ENCODE results near the gene NOP53.
A peak's percentile ranks its signal among the peaks of the same experiment; 100 is the strongest.
"Not testable (repeated sequence)": the region's sequence is repeated elsewhere in the genome, so short reads cannot be mapped to it uniquely, and the experiment has no call there.

The NOP53 gene

GRCh38 chr19:47766670-47767069 lies 21.3 kb downstream of the NOP53 start:
- TF ChIP-seq CTCF (conservative IDR thresholded peaks at IDR 0.05; ENCODE audit: control insufficient read depth, insufficient read depth, low read depth, low read length) = no peak
- DNase-seq (ENCODE audit: low read depth) = no peak

GRCh38 chr19:47767349-47767748 lies 22.0 kb downstream of the NOP53 start:
- no peak for DNase-seq (ENCODE audit: low read depth)
- TF ChIP-seq CTCF (conservative IDR thresholded peaks at IDR 0.05; ENCODE audit: control insufficient read depth, insufficient read depth, low read depth, low read length) = no peak
- H3K4me3 ChIP-seq (ENCODE audit: control insufficient read depth, low read depth, low read length) = no peak overlapping the region

More at GRCh38 chr19:47766670-47767069, 21.3 kb downstream of the NOP53 start:
- no peak overlapping the region for H3K4me3 ChIP-seq (ENCODE audit: control insufficient read depth, low read depth, low read length)

GRCh38 chr19:47768604-47769003 lies 23.3 kb downstream of the NOP53 start:
- DNase-seq (ENCODE audit: low read depth) = no peak
- H3K4me3 ChIP-seq (ENCODE audit: control insufficient read depth, low read depth, low read length) = no peak overlapping the region
- no peak for TF ChIP-seq CTCF (conservative IDR thresholded peaks at IDR 0.05; ENCODE audit: control insufficient read depth, insufficient read depth, low read depth, low read length)

- DNase-seq (ENCODE audit: low read depth) = no peak
- no peak for TF ChIP-seq CTCF (conservative IDR thresholded peaks at IDR 0.05; ENCODE audit: control insufficient read depth, insufficient read depth, low read depth, low read length)
- H3K4me3 ChIP-seq (ENCODE audit: control insufficient read depth, low read depth, low read length) = no peak overlapping the region
Measured at GRCh38 chr19:47769534-47769933, 24.2 kb downstream of the NOP53 start.

- not testable (repeated sequence) for H3K4me3 ChIP-seq (ENCODE audit: control insufficient read depth, low read depth, low read length); DNase-seq (ENCODE audit: low read depth)
Measured at GRCh38 chr19:47771291-47771690, 25.9 kb downstream of the NOP53 start.

GRCh38 chr19:47776568-47776967 lies 31.2 kb downstream of the NOP53 start:
- DNase-seq (ENCODE audit: low read depth) = no peak
- no peak for TF ChIP-seq CTCF (conservative IDR thresholded peaks at IDR 0.05; ENCODE audit: control insufficient read depth, insufficient read depth, low read depth, low read length)
- H3K4me3 ChIP-seq (ENCODE audit: control insufficient read depth, low read depth, low read length) = no peak overlapping the region

GRCh38 chr19:47777245-47778048 lies 32.1 kb downstream of the NOP53 start:
- DNase-seq (ENCODE audit: low read depth) = not testable (repeated sequence)
- peak overlapping the region; percentile 87 for H3K4me3 ChIP-seq (ENCODE audit: control insufficient read depth, low read depth, low read length)
